ENCODE data around the gene SELP. TPM values are rescaled to one million over a fixed set of nuclear protein-coding genes. Genes with fewer than 3 reads are reported as not detected.

Gene SELP
- polyA plus RNA-seq, 4 donors: 3.7 to 13.0 (median 6.8) TPM

- DNase-seq (ENCODE audit: low read depth in 4 of 4, low spot score in 3 of 4): no peak
These were observed 51.8 kb downstream of the SELP start for GRCh38 chr1:169577981-169578738.

GRCh38 chr1:169576935-169577331, 53.0 kb downstream of the SELP start:
- DNase-seq (ENCODE audit: low read depth in 4 of 4, low spot score in 3 of 4): no peak

- no peak for DNase-seq (ENCODE audit: low read depth in 4 of 4, low spot score in 3 of 4)
These were observed 53.5 kb downstream of the SELP start for GRCh38 chr1:169576241-169576934.

GRCh38 chr1:169574336-169574735, 55.6 kb downstream of the SELP start:
- DNase-seq (ENCODE audit: low read depth in 4 of 4, low spot score in 3 of 4): no peak

- no peak for DNase-seq (ENCODE audit: low read depth in 4 of 4, low spot score in 3 of 4)
These were observed 57.7 kb downstream of the SELP start for GRCh38 chr1:169572187-169572586.

GRCh38 chr1:169571450-169571849, 58.5 kb downstream of the SELP start:
- no peak for DNase-seq (ENCODE audit: low read depth in 4 of 4, low spot score in 3 of 4)

GRCh38 chr1:169570172-169570574, 59.8 kb downstream of the SELP start:
- no peak for DNase-seq (ENCODE audit: low read depth in 4 of 4, low spot score in 3 of 4)

- no peak for DNase-seq (ENCODE audit: low read depth in 4 of 4, low spot score in 3 of 4)
These were observed 61.4 kb downstream of the SELP start for GRCh38 chr1:169568497-169568896.

GRCh38 chr1:169565335-169566271, 64.3 kb downstream of the SELP start:
- no peak for DNase-seq (ENCODE audit: low read depth in 4 of 4, low spot score in 3 of 4)

GRCh38 chr1:169563650-169564049, 66.3 kb downstream of the SELP start:
- DNase-seq (ENCODE audit: low read depth in 4 of 4, low spot score in 3 of 4): no peak

GRCh38 chr1:169563019-169563615, 66.8 kb downstream of the SELP start:
- no peak for DNase-seq (ENCODE audit: low read depth in 4 of 4, low spot score in 3 of 4)

GRCh38 chr1:169561692-169562091, 68.2 kb downstream of the SELP start:
- DNase-seq (ENCODE audit: low read depth in 4 of 4, low spot score in 3 of 4): no peak

GRCh38 chr1:169557131-169557530, 72.8 kb downstream of the SELP start:
- no peak for DNase-seq (ENCODE audit: low read depth in 4 of 4, low spot score in 3 of 4)

- peak in 3 of 4 donors; percentile 18 to 25 (median 22) for DNase-seq (ENCODE audit: low read depth in 4 of 4, low spot score in 3 of 4)
These were observed 79.6 kb downstream of the SELP start for GRCh38 chr1:169550294-169550693.

- DNase-seq (ENCODE audit: low read depth in 4 of 4, low spot score in 3 of 4): no peak
These were observed 81.6 kb downstream of the SELP start for GRCh38 chr1:169548282-169548681.

- peak; percentile 54 to 57 (median 56) for DNase-seq (ENCODE audit: low read depth in 4 of 4, low spot score in 3 of 4)
These were observed 83.6 kb downstream of the SELP start for GRCh38 chr1:169546087-169546995.

- no peak for DNase-seq (ENCODE audit: low read depth in 4 of 4, low spot score in 3 of 4)
These were observed 84.5 kb downstream of the SELP start for GRCh38 chr1:169545472-169545871.

GRCh38 chr1:169538998-169539871, 90.7 kb downstream of the SELP start:
- no peak for DNase-seq (ENCODE audit: low read depth in 4 of 4, low spot score in 3 of 4)

Measured in right renal pelvis (tissue), 4 donors.